ENCODE measurements around the gene FAM118B. TPM values are rescaled to one million over a fixed set of nuclear protein-coding genes. Genes with fewer than 3 reads are reported as not detected.

Gene FAM118B
- polyA plus RNA-seq, 1 experiment: 36.7 TPM

DNA sequence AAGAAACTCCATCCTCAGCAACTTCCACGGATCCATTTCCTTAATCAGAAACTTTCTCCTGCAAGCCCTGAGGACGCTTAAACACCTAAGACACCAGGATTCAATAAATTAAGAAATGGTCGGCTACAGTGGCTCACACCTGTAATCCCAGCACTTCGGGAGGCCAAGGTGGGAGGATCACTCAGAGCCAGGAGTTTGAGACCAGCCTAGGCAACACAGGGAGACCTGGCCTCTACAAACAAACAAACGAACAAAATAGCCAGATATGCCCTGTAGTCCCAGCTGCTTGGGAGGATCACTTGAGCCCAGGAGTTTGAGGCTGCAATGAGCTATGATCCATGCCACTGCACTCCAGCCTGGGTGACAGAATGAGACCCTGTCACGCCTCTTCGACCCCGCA is 46.8 kb upstream of the FAM118B start:
- peaks cover 14% of the 10 kb centered on the region for H3K27me3 ChIP-seq (ENCODE audit: control insufficient read depth, insufficient read depth, low read length)
- peaks cover 3% of the 10 kb centered on the region; the same call in 1 of the 2 replicates for H3K9me3 ChIP-seq (ENCODE audit: control insufficient read depth, insufficient read depth, low read length)
- no peak overlapping the region for H3K4me3 ChIP-seq (ENCODE audit: low read depth, low read length)
- no peak for DNase-seq (ENCODE audit: low read depth, low spot score)
- CTCF ChIA-PET: interaction anchor here (0.6 kb wide), 1 partner anchor 242 kb away, joined by 6 read pairs; no protein-coding TSS in a partner anchor
- TF ChIP-seq, protein P1, sequence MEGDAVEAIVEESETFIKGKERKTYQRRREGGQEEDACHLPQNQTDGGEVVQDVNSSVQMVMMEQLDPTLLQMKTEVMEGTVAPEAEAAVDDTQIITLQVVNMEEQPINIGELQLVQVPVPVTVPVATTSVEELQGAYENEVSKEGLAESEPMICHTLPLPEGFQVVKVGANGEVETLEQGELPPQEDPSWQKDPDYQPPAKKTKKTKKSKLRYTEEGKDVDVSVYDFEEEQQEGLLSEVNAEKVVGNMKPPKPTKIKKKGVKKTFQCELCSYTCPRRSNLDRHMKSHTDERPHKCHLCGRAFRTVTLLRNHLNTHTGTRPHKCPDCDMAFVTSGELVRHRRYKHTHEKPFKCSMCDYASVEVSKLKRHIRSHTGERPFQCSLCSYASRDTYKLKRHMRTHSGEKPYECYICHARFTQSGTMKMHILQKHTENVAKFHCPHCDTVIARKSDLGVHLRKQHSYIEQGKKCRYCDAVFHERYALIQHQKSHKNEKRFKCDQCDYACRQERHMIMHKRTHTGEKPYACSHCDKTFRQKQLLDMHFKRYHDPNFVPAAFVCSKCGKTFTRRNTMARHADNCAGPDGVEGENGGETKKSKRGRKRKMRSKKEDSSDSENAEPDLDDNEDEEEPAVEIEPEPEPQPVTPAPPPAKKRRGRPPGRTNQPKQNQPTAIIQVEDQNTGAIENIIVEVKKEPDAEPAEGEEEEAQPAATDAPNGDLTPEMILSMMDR (IDR thresholded peaks at IDR 0.05; ENCODE audit: low read depth, low read length): no peak
- H3K27ac ChIP-seq (ENCODE audit: low read depth, low read length): no peak overlapping the region
- POLR2A ChIA-PET: no interaction called here

GRCh38 chr11:126165311-126165720 is 46.3 kb upstream of the FAM118B start:
- peaks cover 3% of the 10 kb centered on the region; the same call in 1 of the 2 replicates for H3K9me3 ChIP-seq (ENCODE audit: control insufficient read depth, insufficient read depth, low read length)
- H3K27me3 ChIP-seq (ENCODE audit: control insufficient read depth, insufficient read depth, low read length): peaks cover 14% of the 10 kb centered on the region
- H3K4me3 ChIP-seq (ENCODE audit: low read depth, low read length): no peak overlapping the region
- POLR2A ChIA-PET: no interaction called here
- TF ChIP-seq, protein P1 (IDR thresholded peaks at IDR 0.05; ENCODE audit: low read depth, low read length): no peak
- no peak overlapping the region for H3K27ac ChIP-seq (ENCODE audit: low read depth, low read length)
- CTCF ChIA-PET: no interaction called here
- no peak for DNase-seq (ENCODE audit: low read depth, low spot score)

DNA sequence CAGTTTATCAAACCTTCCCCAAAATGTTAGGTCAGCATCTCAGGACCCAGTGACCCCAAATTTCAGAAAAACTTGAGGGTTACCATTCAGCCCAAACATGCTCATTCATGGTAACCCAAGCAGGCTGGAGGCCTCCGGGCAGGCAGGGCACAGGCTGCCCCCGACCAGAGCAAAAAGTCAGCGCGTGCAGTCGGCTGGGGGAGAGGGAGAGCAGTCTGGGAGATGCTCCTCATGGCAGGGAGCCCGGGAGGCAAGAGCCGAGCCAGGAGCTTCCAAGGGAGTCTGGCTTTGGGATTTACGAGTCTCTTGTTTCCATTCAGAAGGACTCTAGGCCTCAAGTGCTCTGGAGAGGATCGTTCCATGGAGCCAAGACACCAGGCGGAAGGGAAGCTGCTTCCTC is 45.8 kb upstream of the FAM118B start:
- DNase-seq (ENCODE audit: low read depth, low spot score): no peak
- Histone ChIP-seq H3K9me3 (ENCODE audit: control insufficient read depth, insufficient read depth, low read length) (peaks cover 3% of the 10 kb centered on the region; the same call in 1 of the 2 replicates), H3K27me3 (ENCODE audit: control insufficient read depth, insufficient read depth, low read length) (peaks cover 14% of the 10 kb centered on the region), H3K4me3 (ENCODE audit: low read depth, low read length) (no peak overlapping the region), H3K27ac (ENCODE audit: low read depth, low read length) (no peak overlapping the region)
- TF ChIP-seq, protein P1 (IDR thresholded peaks at IDR 0.05; ENCODE audit: low read depth, low read length): no peak
- CTCF ChIA-PET: no interaction called here
- POLR2A ChIA-PET: no interaction called here

- Histone ChIP-seq H3K9me3 (ENCODE audit: control insufficient read depth, insufficient read depth, low read length) (peaks cover 3% of the 10 kb centered on the region; the same call in 1 of the 2 replicates), H3K27me3 (ENCODE audit: control insufficient read depth, insufficient read depth, low read length) (peaks cover 12% of the 10 kb centered on the region), H3K27ac (ENCODE audit: low read depth, low read length) (no peak overlapping the region), H3K4me3 (ENCODE audit: low read depth, low read length) (no peak overlapping the region)
- CTCF ChIA-PET: no interaction called here
- no peak for DNase-seq (ENCODE audit: low read depth, low spot score)
- TF ChIP-seq, protein P1 (IDR thresholded peaks at IDR 0.05; ENCODE audit: low read depth, low read length): no peak
- POLR2A ChIA-PET: no interaction called here
These were observed 45.2 kb upstream of the FAM118B start for GRCh38 chr11:126166413-126166812.

DNA sequence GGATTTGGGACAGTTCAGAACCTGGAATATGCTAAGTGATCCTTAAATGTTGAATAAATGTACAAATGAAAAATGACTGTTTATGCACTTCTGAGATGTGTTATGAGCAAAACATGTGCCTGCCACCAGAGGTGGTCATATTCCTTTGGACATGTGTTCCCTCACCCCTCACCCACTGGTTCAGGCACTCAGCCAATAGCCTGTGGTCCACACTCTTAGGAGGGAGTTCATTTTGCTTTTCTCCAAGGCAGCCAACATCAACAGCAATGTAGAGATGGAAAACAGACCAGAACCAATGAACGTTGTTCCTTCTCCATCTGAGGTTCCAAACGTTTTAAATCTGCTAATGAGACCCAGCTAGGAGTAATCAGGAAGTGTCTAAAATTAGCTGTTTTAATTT is 44.1 kb upstream of the FAM118B start:
- Histone ChIP-seq H3K9me3 (ENCODE audit: control insufficient read depth, insufficient read depth, low read length) (peaks cover 3% of the 10 kb centered on the region; the same call in 1 of the 2 replicates), H3K4me3 (ENCODE audit: low read depth, low read length) (no peak overlapping the region), H3K27ac (ENCODE audit: low read depth, low read length) (no peak overlapping the region), H3K27me3 (ENCODE audit: control insufficient read depth, insufficient read depth, low read length) (peaks cover 16% of the 10 kb centered on the region)
- CTCF ChIA-PET: interaction anchor here (0.7 kb wide), 1 partner anchor 44 kb away, joined by 3 read pairs; the partner anchor contains the start of gene FAM118B
- no peak for DNase-seq (ENCODE audit: low read depth, low spot score)
- TF ChIP-seq, protein P1 (IDR thresholded peaks at IDR 0.05; ENCODE audit: low read depth, low read length): no peak
- POLR2A ChIA-PET: no interaction called here

All from AG04450 (cell line).